C4-2B (cell line): ENCODE results near the gene PDGFD.

Source experiments
- CTCF ChIP-seq: fragments of 450-650 bp; conservative IDR thresholded peaks from 2 replicates; pipeline ENCODE4 v1.5.1; 2017; ENCODE audit warnings: mild to moderate bottlenecking
- ZFX ChIP-seq: fragments of 450-650 bp; IDR thresholded peaks from 2 replicates; pipeline ENCODE4 v1.6.1; 2017

- no peak for TF ChIP-seq CTCF
- no peak for TF ChIP-seq ZFX
Measured at GRCh38 chr11:103894034-103894433, 269.9 kb downstream of the PDGFD start.
